Karpas-422 (cell line): Measurements from ENCODE around the gene SRPRB. TPM values are rescaled to one million over a fixed set of nuclear protein-coding genes. Genes with fewer than 3 reads are reported as not detected.

Source experiments
- DNase-seq: peaks from one replicate; pipeline ENCODE4 v3.0.0-alpha.2; 2015
- H2AFZ ChIP-seq: fragments of 200-600 bp; sonication (generic); 2 replicates; pipeline ENCODE4 v1.6.1; 2014; ENCODE audit warnings: antibody characterized with exemption, low read length, mixed read lengths
- H3K27ac ChIP-seq: fragments of 200-600 bp; sonication (generic); 2 replicates; pipeline ENCODE4 v1.5.1; 2014; ENCODE audit warnings: mild to moderate bottlenecking, low read length, moderate library complexity
- H3K27me3 ChIP-seq: fragments of 200-600 bp; sonication (generic); 2 replicates; pipeline ENCODE4 v1.6.1; 2014; ENCODE audit warnings: low read length, mixed read lengths
- H3K36me3 ChIP-seq: fragments of 200-600 bp; sonication (generic); 2 replicates; pipeline ENCODE4 v1.6.1; 2014; ENCODE audit warnings: low read length, mixed read lengths; ENCODE audit not compliant: insufficient read depth
- H3K4me1 ChIP-seq: fragments of 200-600 bp; sonication (generic); 2 replicates; pipeline ENCODE4 v1.6.1; 2014; ENCODE audit warnings: mild to moderate bottlenecking, low read length, mixed read lengths
- H3K4me2 ChIP-seq: fragments of 200-600 bp; sonication (generic); 2 replicates; pipeline ENCODE4 v1.6.1; 2014; ENCODE audit warnings: low read length, low read depth, mild to moderate bottlenecking; ENCODE audit not compliant: poor library complexity, severe bottlenecking
- H3K4me3 ChIP-seq: fragments of 200-600 bp; sonication (generic); 2 replicates; pipeline ENCODE4 v1.5.1; 2014; ENCODE audit warnings: mild to moderate bottlenecking, antibody characterized with exemption, low read length, mixed read lengths
- H3K79me2 ChIP-seq: fragments of 200-600 bp; sonication (generic); 2 replicates; pipeline ENCODE4 v1.6.1; 2014; ENCODE audit warnings: mild to moderate bottlenecking, low read length, mixed read lengths
- H3K9ac ChIP-seq: fragments of 200-600 bp; sonication (generic); 2 replicates; pipeline ENCODE4 v1.6.0; 2014; ENCODE audit warnings: low read length
- H3K9me2 ChIP-seq: fragments of 200-600 bp; sonication (generic), shearing (Covaris generic); replicated peaks from 2 replicates; pipeline ENCODE4 v1.6.0; 2014; ENCODE audit warnings: mild to moderate bottlenecking, low read length, moderate library complexity; ENCODE audit not compliant: insufficient read depth
- H3K9me3 ChIP-seq: fragments of 300-700, 200-600 bp; sonication (generic); 2 replicates; pipeline ENCODE4 v1.6.1; 2014; ENCODE audit warnings: low read length, mixed read lengths
- H4K20me1 ChIP-seq: fragments of 200-600 bp; sonication (generic); 2 replicates; pipeline ENCODE4 v1.6.1; 2014; ENCODE audit warnings: mild to moderate bottlenecking, antibody characterized with exemption, low read length, low read depth; ENCODE audit not compliant: insufficient read depth
- total RNA-seq: library from RNA; depleted of rRNA; stranded (reverse); fragments of >200 nt; shearing (Covaris generic); gene quantifications from 2 replicates; pipeline ENCODE4 v1.2.3, GENCODE V29; 2014; ENCODE audit warnings: low replicate concordance

The SRPRB gene
- total RNA-seq, 1 experiment from 2014 or later, result 85.7 TPM

GRCh38 chr3:133840055-133840737 lies 34.6 kb downstream of the SRPRB start:
- Histone ChIP-seq H3K4me3 (no peak overlapping the region), H3K9ac (no peak overlapping the region), H3K79me2 (no peaks in the 10 kb centered on the region), H3K36me3 (no peaks in the 10 kb centered on the region), H3K4me2 (no peak overlapping the region), H3K9me3 (no peaks in the 10 kb centered on the region), H3K9me2 (no peaks in the 10 kb centered on the region), H4K20me1 (no peaks in the 10 kb centered on the region), H3K27me3 (no peaks in the 10 kb centered on the region), H3K4me1 (no peaks in the 10 kb centered on the region), H3K27ac (no peak overlapping the region), H2AFZ (no peak overlapping the region)
- DNase-seq, result no peak

GRCh38 chr3:133840767-133841166 lies 35.2 kb downstream of the SRPRB start:
- Histone ChIP-seq H2AFZ (no peak overlapping the region), H3K9me2 (no peaks in the 10 kb centered on the region), H3K9ac (no peak overlapping the region), H3K4me2 (no peak overlapping the region), H4K20me1 (no peaks in the 10 kb centered on the region), H3K27me3 (no peaks in the 10 kb centered on the region), H3K27ac (no peak overlapping the region), H3K9me3 (no peaks in the 10 kb centered on the region), H3K4me1 (no peaks in the 10 kb centered on the region), H3K4me3 (no peak overlapping the region), H3K79me2 (no peaks in the 10 kb centered on the region), H3K36me3 (no peaks in the 10 kb centered on the region)
- DNase-seq, result no peak

- H3K4me3 ChIP-seq, result no peak overlapping the region
- no peaks in the 10 kb centered on the region for H3K9me3 ChIP-seq
- no peaks in the 10 kb centered on the region for H3K79me2 ChIP-seq
- no peak for DNase-seq
- no peaks in the 10 kb centered on the region for H4K20me1 ChIP-seq
- H3K36me3 ChIP-seq, result no peaks in the 10 kb centered on the region
- H3K27me3 ChIP-seq, result no peaks in the 10 kb centered on the region
- no peaks in the 10 kb centered on the region for H3K9me2 ChIP-seq
- no peak overlapping the region for H3K27ac ChIP-seq
- H3K4me1 ChIP-seq, result no peaks in the 10 kb centered on the region
- no peak overlapping the region for H3K4me2 ChIP-seq
- no peak overlapping the region for H3K9ac ChIP-seq
- H2AFZ ChIP-seq, result no peak overlapping the region
These were observed 35.6 kb downstream of the SRPRB start for GRCh38 chr3:133841196-133841595.

- no peak overlapping the region for H3K4me3 ChIP-seq
- no peak overlapping the region for H3K4me2 ChIP-seq
- no peaks in the 10 kb centered on the region for H3K9me3 ChIP-seq
- H3K27ac ChIP-seq, result no peak overlapping the region
- no peak for DNase-seq
- no peak overlapping the region for H3K9ac ChIP-seq
- H4K20me1 ChIP-seq, result no peaks in the 10 kb centered on the region
- H3K9me2 ChIP-seq, result no peaks in the 10 kb centered on the region
- H3K36me3 ChIP-seq, result no peaks in the 10 kb centered on the region
- H3K79me2 ChIP-seq, result no peaks in the 10 kb centered on the region
- H3K4me1 ChIP-seq, result no peaks in the 10 kb centered on the region
- H3K27me3 ChIP-seq, result no peaks in the 10 kb centered on the region
- no peak overlapping the region for H2AFZ ChIP-seq
These were observed 36.5 kb downstream of the SRPRB start for GRCh38 chr3:133842158-133842557.

GRCh38 chr3:133843634-133844033 lies 38.0 kb downstream of the SRPRB start:
- H2AFZ ChIP-seq, result no peak overlapping the region
- no peaks in the 10 kb centered on the region for H3K9me2 ChIP-seq
- H4K20me1 ChIP-seq, result no peaks in the 10 kb centered on the region
- H3K9me3 ChIP-seq, result no peaks in the 10 kb centered on the region
- H3K36me3 ChIP-seq, result no peaks in the 10 kb centered on the region
- H3K4me3 ChIP-seq, result no peak overlapping the region
- no peak overlapping the region for H3K9ac ChIP-seq
- DNase-seq, result no peak
- no peaks in the 10 kb centered on the region for H3K79me2 ChIP-seq
- H3K4me2 ChIP-seq, result no peak overlapping the region
- H3K4me1 ChIP-seq, result no peaks in the 10 kb centered on the region
- no peaks in the 10 kb centered on the region for H3K27me3 ChIP-seq
- no peak overlapping the region for H3K27ac ChIP-seq

GRCh38 chr3:133845127-133845526 lies 39.5 kb downstream of the SRPRB start:
- Histone ChIP-seq H2AFZ (no peak overlapping the region), H3K27ac (no peak overlapping the region), H3K27me3 (no peaks in the 10 kb centered on the region), H4K20me1 (no peaks in the 10 kb centered on the region), H3K79me2 (no peaks in the 10 kb centered on the region), H3K9me2 (no peaks in the 10 kb centered on the region), H3K9me3 (no peaks in the 10 kb centered on the region), H3K4me3 (no peak overlapping the region), H3K4me2 (no peak overlapping the region), H3K9ac (no peak overlapping the region), H3K4me1 (no peaks in the 10 kb centered on the region), H3K36me3 (no peaks in the 10 kb centered on the region)
- no peak for DNase-seq

GRCh38 chr3:133849346-133849745 lies 43.7 kb downstream of the SRPRB start:
- Histone ChIP-seq H3K27ac (no peak overlapping the region), H3K36me3 (no peaks in the 10 kb centered on the region), H3K4me1 (peaks cover 8% of the 10 kb centered on the region), H3K9ac (no peak overlapping the region), H4K20me1 (no peaks in the 10 kb centered on the region), H3K9me3 (no peaks in the 10 kb centered on the region), H2AFZ (no peak overlapping the region), H3K9me2 (no peaks in the 10 kb centered on the region), H3K79me2 (no peaks in the 10 kb centered on the region), H3K27me3 (no peaks in the 10 kb centered on the region), H3K4me3 (no peak overlapping the region), H3K4me2 (no peak overlapping the region)
- no peak for DNase-seq

- Histone ChIP-seq H3K79me2 (no peaks in the 10 kb centered on the region), H4K20me1 (no peaks in the 10 kb centered on the region), H3K36me3 (no peaks in the 10 kb centered on the region), H3K4me2 (no peak overlapping the region), H3K9ac (no peak overlapping the region), H3K4me3 (no peak overlapping the region), H3K27me3 (no peaks in the 10 kb centered on the region), H3K9me2 (no peaks in the 10 kb centered on the region), H2AFZ (no peak overlapping the region), H3K4me1 (peaks cover 8% of the 10 kb centered on the region), H3K27ac (no peak overlapping the region), H3K9me3 (no peaks in the 10 kb centered on the region)
- no peak for DNase-seq
These were observed 44.4 kb downstream of the SRPRB start for GRCh38 chr3:133850034-133850433.
